Islet of Langerhans (tissue), 1 donor: ENCODE measurements around the gene EZR.

Experiments used
- FAIRE-seq: peaks from one replicate; lab custom pipeline; 2011; peaks lifted over from hg19 to GRCh38; lab: Jason Lieb, UNC

EZR gene

DNA sequence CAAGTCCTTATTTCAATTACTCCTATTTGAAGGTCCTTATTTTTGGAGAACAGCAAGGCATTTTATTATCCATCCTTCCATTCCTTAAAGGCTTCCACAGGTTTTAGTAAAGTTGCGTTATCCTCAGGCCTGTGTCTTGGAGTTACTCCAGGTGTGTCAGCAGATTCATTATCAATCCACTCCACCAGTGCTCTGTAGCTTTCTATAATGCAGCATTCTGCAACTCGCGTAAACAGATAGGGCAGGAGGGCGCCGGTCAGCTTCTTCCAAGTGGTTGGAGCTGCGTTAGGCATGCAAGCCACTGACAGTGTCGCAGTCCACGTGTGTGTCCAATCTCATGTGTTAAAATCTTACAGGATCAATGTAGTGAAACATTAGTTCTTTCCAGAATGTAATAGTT is 93.5 kb downstream of the EZR start:
- no peak for FAIRE-seq

DNA sequence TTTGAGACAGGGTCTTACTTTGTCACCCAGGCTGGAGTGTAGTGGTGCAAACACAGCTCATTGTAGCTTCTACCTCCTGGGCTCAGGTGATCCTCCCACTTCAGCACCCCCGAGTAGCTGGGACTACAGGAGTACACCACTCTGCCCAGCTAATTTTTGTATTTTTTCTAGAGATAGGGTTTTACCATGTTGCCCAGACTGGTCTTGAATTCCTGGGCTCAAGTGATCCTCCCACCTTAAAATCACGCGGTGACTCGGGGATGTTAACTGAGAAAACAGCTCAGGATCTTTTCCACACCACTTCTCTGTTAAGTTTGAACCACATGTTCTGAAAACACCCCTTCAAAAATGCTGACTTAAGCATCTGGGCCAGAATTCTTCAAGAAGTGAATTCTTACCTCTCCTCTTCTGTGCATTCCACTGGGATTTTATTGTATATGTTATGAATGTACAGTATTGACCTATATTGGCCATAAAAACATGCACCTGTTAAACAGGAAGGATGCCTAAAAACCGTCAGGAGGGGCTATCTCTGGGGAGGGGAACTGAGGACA is 96.9 kb downstream of the EZR start:
- FAIRE-seq: no peak

DNA sequence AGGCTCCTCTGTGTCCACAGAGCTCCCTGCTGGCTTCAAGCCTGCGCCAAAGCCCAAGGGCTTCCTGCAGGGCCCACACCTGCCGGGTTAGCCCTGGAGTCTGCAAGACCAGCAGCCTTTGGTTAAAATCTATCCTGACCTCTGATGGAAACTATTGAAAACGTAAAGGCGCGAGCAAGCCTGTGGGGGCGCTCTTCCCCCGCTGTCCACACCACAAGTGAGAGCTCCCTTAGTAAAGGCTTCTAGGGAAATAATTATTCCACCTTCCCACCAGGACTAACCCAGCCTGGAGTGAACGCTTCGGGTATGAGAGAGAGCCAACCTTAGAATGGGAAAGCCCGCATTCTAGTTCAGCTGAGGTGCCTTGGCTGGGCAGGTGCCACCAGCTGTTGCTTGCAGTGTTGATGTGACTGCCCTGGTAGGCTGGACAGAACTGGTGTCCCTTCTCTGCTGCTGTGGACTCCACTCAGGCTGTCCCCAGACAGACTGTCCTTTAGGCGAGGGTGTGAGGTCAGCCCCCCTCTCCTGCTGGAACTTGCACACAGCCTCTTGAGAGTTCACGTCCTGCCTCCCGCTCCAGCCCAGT is 100.6 kb downstream of the EZR start:
- no peak for FAIRE-seq

DNA sequence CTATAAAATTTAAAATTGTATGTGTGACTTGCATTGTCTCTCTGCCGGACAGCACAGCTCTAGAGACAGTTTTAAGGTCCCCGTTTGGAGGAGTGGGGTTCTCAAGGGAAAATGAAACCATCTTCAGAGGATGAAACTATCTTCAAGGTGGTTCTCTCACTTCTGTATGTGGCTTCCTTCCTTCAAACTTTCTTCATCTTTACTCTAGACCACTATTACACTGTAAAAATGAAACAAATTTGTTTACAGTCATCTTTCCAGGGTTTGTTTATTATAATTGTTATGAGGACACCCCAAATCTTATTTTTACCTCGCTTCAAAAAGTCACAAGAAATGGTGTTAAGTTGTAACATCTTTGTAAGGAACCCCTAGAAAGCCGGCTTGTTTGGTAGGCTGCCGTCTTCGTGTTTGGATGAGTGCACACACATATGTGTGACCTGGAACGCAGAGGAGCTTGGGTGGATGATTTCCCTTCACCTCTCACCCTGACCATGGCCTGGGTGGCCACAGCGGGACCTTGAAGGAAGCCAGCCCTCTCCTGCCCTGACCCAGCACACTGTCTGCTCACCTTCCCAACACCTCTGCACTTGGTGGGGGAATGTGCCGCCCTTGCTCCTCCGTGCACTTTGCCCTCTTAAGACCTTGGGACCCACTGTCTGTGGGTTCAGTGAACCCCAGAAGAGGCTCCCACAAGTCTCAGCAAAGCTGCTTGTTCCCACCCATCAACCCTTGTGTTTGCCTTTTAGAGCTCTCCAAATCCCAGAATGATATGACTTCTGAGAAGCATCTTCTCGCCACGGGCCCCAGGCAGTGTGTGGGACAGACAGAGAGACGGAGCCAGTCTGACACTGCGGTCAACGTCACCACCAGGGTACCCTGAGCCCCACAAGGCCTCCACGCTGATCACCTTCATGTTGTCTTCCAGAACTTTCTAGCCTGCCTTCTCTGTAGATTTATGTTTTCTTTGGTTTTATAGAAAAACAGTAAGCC is 101.5 kb downstream of the EZR start:
- no peak for FAIRE-seq
